Progenitor cell of endocrine pancreas (in vitro differentiated cells): ENCODE results near the gene PCK2. TPM values are rescaled to one million over a fixed set of nuclear protein-coding genes. Genes with fewer than 3 reads are reported as not detected.

ENCODE experiments used
- DNase-seq: peaks from one replicate; pipeline ENCODE4 v3.0.0; 2021; ENCODE audit warnings: low spot score; ENCODE audit not compliant: unreplicated experiment
- H3K27ac Mint-ChIP-seq: 2 replicates; pipeline ENCODE4 v1.8.0; 2021; ENCODE audit warnings: mild to moderate bottlenecking, moderate library complexity, mixed read lengths
- H3K27me3 Mint-ChIP-seq: 2 replicates; pipeline ENCODE4 v1.8.0; 2021; ENCODE audit warnings: mixed read lengths
- H3K36me3 Mint-ChIP-seq: 2 replicates; pipeline ENCODE4 v1.8.0; 2022; ENCODE audit warnings: mixed read lengths; ENCODE audit not compliant: insufficient read depth
- H3K4me1 Mint-ChIP-seq: 2 replicates; pipeline ENCODE4 v1.8.0; 2021; ENCODE audit warnings: low read depth, mixed read lengths
- H3K4me3 Mint-ChIP-seq: 2 replicates; pipeline ENCODE4 v1.8.0; 2021; ENCODE audit warnings: low read depth, mild to moderate bottlenecking, moderate library complexity, mixed read lengths
- H3K9me3 Mint-ChIP-seq: 2 replicates; pipeline ENCODE4 v1.8.0; 2021; ENCODE audit warnings: low read depth, mixed read lengths
- total RNA-seq: library from RNA; stranded (reverse); gene quantifications from 2 replicates; pipeline ENCODE4 v1.2.1, GENCODE V29; 2021
- TF ChIP-seq, protein P1 (sequence below): fragments of 200-600 bp; sonication (generic); IDR thresholded peaks from one replicate; pipeline ENCODE4 v1.5.0; 2021; ENCODE audit warnings: antibody characterized with exemption, mild to moderate bottlenecking; ENCODE audit not compliant: unreplicated experiment

The PCK2 gene
- total RNA-seq, 1 donor from 2014 or later: 29.7 TPM

DNA sequence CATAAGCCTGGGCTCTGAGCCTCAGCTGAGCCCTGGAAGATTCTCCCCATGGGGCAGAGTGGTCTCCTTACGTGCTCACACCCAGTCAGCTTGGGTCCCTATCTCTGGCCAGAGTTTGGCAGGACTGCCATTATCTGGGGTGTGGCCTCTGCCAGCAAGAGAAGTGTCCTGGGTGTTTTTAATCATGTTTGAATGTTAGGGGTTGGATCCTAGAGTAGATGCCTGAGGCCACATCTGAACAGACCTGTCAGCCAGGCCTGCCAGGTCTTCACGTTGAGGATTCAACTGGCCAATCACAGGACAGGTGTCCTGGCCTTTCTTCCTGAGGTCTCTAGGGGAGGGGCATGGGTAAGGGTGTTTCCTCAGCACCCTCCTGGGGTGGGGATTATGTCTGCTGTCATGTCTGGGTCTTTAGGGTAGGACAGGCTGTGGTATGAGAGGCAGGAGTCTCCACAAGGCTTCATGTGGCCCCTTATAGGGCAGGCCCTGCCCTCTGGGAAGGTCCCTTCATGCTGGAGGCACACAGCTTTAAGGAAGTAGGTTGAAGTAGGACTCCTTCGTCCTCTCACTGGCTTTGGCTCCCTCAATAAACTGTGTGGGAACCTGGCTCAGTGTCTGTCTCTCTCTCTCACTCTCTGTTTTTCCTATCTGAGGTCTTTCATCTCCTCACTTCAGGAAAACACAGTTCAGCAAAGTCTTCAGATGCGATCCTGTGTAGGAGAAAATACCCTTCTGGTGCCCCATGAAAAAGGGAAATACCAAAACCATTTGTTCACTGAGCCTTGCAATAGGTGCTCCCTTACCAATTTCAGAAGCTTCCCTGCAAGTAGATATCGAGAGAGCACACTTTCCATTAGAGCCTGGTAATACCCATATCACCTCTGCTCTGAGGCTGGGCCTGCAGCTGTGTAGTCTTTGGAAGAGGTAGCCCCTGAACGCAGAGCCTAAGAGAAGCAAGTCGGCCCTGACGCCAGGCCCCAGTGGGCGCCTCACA lies 29.6 kb downstream of the PCK2 start:
- no peak overlapping the region for H3K27ac Mint-ChIP-seq
- no peaks in the 10 kb centered on the region for H3K4me1 Mint-ChIP-seq
- no peaks in the 10 kb centered on the region for H3K9me3 Mint-ChIP-seq
- no peak overlapping the region for H3K4me3 Mint-ChIP-seq
- no peaks in the 10 kb centered on the region for H3K27me3 Mint-ChIP-seq
- no peak for DNase-seq
- TF ChIP-seq, protein P1, sequence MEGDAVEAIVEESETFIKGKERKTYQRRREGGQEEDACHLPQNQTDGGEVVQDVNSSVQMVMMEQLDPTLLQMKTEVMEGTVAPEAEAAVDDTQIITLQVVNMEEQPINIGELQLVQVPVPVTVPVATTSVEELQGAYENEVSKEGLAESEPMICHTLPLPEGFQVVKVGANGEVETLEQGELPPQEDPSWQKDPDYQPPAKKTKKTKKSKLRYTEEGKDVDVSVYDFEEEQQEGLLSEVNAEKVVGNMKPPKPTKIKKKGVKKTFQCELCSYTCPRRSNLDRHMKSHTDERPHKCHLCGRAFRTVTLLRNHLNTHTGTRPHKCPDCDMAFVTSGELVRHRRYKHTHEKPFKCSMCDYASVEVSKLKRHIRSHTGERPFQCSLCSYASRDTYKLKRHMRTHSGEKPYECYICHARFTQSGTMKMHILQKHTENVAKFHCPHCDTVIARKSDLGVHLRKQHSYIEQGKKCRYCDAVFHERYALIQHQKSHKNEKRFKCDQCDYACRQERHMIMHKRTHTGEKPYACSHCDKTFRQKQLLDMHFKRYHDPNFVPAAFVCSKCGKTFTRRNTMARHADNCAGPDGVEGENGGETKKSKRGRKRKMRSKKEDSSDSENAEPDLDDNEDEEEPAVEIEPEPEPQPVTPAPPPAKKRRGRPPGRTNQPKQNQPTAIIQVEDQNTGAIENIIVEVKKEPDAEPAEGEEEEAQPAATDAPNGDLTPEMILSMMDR: no peak
- peaks cover 14% of the 10 kb centered on the region for H3K36me3 Mint-ChIP-seq

DNA sequence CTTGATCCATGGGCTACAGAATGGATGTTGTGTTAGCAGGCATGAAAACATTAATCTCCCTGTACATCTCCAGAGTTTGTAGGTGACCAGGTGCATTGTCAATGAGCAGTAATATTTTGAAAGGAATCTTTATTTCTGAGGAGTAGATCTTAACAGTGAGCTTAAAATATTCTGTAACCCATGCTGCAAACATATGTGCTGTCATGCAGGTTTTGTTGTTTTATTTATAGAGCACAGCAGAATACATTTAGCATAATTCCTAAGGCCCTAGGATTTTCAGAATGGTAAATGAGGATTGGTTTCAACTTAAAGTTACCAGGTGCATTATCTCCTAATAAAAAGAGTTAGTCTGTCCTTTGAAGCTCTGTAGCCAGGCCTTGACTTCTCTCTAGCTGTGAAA lies 32.8 kb downstream of the PCK2 start:
- H3K27ac Mint-ChIP-seq: no peak overlapping the region
- no peaks in the 10 kb centered on the region for H3K9me3 Mint-ChIP-seq
- peaks cover 5% of the 10 kb centered on the region for H3K4me1 Mint-ChIP-seq
- peaks cover 3% of the 10 kb centered on the region for H3K36me3 Mint-ChIP-seq
- TF ChIP-seq, protein P1: no peak
- no peak for DNase-seq
- no peaks in the 10 kb centered on the region for H3K27me3 Mint-ChIP-seq
- no peak overlapping the region for H3K4me3 Mint-ChIP-seq

DNA sequence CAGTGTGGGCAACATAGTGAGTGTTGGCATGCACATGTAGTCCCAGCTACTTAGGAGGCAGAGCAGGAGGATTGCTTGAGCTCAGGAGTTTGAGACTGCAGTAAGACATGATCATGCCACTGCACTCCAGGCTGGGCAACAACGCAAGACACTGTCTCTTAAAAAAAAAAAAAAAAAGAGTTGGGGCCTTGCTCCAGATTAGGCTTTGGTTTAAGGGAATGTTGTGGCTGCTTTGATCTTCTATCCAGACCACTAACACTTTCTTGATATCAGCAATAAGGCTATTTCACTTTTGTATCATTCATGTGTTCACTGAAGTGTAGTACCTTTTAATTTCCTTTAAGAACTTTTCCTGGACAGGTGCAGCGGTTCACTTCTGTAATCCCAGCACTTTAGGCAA lies 33.6 kb downstream of the PCK2 start:
- TF ChIP-seq, protein P1: no peak
- no peaks in the 10 kb centered on the region for H3K27me3 Mint-ChIP-seq
- H3K4me1 Mint-ChIP-seq: peaks cover 5% of the 10 kb centered on the region
- H3K9me3 Mint-ChIP-seq: no peaks in the 10 kb centered on the region
- no peak overlapping the region for H3K4me3 Mint-ChIP-seq
- DNase-seq: no peak
- peaks cover 3% of the 10 kb centered on the region for H3K36me3 Mint-ChIP-seq
- H3K27ac Mint-ChIP-seq: no peak overlapping the region

DNA sequence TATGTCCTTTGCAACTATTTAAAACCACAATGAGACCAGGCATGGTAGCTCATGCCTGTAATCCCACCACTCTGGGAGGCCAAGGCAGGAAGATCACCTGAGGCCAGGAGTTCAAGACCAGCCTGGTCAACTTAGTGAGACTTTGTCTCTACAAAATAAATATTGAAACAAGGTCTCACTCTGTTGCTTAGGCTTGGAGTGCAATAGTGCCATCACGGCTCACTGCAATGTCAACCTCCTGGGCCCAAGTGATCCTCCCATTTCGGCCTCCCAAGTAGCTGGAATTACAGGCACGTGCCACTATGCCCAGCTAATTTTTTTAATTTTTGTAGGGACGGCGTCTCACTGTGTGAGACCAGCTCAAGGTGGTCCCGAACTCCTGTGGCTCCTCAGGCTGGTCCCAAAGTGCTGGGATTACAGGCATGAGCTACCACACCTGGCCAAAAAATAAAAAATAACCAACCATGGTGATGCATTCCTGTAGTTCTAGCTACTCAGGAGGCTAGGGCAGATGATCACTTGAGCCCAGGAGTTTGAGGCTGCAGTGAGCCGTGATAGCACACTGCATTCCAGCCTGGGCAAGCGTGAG lies 35.4 kb downstream of the PCK2 start:
- Mint-ChIP-seq H3K4me3 (no peak overlapping the region), H3K4me1 (peaks cover 5% of the 10 kb centered on the region), H3K9me3 (no peaks in the 10 kb centered on the region), H3K27ac (no peak overlapping the region), H3K27me3 (no peaks in the 10 kb centered on the region), H3K36me3 (peaks cover 1% of the 10 kb centered on the region)
- no peak for DNase-seq
- TF ChIP-seq, protein P1: no peak

DNA sequence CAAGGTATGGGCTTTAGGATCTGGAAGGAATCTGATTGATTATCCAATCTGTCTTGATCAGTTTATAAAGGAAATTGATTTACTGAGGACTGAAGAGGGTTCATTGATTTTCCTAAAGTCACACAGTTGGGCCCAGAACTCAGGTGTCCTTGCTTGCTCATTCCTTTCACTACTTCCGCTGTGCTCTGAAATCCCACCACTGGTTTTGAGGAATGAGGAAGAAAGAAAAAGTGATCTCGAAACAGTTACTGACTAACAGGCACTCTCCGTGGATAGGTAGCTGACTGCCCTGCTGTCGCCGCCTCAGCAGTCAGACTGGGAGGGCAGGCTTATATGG lies 36.2 kb downstream of the PCK2 start, which contains the start of gene FITM1:
TSS of gene FITM1 (plus strand) at position 280 of the 337 bp plus-strand sequence. CDS start 905 bp downstream, outside the sequence.
- peaks cover 8% of the 10 kb centered on the region for H3K4me1 Mint-ChIP-seq
- H3K4me3 Mint-ChIP-seq: no peak within 1 kb of the TSS
- no peak for DNase-seq
- no peaks in the 10 kb centered on the region for H3K9me3 Mint-ChIP-seq
- no peaks in the 10 kb centered on the region for H3K36me3 Mint-ChIP-seq
- no peak within 1 kb of the TSS for H3K27ac Mint-ChIP-seq
- no peaks in the 10 kb centered on the region for H3K27me3 Mint-ChIP-seq
- TF ChIP-seq, protein P1: no peak
